Activated naive CD4-positive, alpha-beta T cell treated with anti-CD3 and anti-CD28 coated beads, Interleukin-2, amount 50 U/mL, for 16 hours (primary cell): Measurements from ENCODE around the gene KCNJ6.

ENCODE experiments used
- DNase-seq: peaks from one replicate; pipeline ENCODE4 v3.0.0-alpha.2; 2020

KCNJ6 gene

DNA sequence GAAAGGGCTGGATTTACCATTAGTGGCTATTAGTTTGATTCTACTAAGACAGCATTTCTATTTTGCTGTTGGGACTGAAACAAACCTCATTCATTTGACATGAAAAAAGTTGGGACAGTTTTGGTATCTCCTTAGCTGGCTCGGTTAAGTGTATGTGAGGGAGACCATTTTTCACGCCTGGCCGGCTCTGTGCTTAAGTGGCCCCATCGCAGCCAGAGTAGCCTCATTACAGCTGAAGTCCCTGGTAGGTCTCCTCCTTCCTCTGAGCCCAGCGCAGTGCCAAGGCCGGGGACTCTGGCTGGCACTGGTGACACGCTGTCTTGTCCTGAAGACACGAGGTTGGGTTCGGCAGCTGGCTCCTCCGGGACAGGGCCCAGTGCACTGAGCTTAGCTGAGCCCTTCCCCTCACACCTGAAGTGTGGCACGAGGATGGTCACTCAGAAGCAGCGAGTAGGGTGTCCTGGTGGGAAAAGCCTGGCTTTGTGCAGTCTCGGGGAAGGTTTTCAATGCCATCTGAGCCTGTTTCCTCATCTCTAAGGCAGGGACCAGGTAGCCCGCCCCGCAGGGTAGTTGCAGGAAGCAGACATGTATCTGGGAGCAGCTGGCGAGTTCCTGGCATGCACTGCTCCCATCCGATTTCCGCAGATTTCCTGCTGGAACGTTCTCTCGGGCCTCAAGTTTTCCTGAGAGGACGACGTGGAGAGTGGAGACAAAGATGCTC is 353.2 kb downstream of the KCNJ6 start:
- no peak for DNase-seq

- DNase-seq = no peak
Measured at GRCh38 chr21:37561941-37562919, 354.0 kb downstream of the KCNJ6 start.

- DNase-seq = no peak
Measured at GRCh38 chr21:37561506-37561905, 354.8 kb downstream of the KCNJ6 start.

- no peak for DNase-seq
Measured at GRCh38 chr21:37560385-37560784, 355.9 kb downstream of the KCNJ6 start.

- DNase-seq = no peak
Measured at GRCh38 chr21:37558676-37559211, 357.5 kb downstream of the KCNJ6 start.
